Activated T-helper 2 cell treated with anti-CD3 and anti-CD28 coated beads, Interferon-gamma antibody, Interleukin-2, Interleukin-4, amounts not matched to agents 10 μg/mL and 5 μg/mL and 100 μg/mL, durations not matched to agents 14 hours and 24 hours and 36 hours (primary cell): ENCODE data around the gene GCSAM. TPM values are rescaled to one million over a fixed set of nuclear protein-coding genes. Genes with fewer than 3 reads are reported as not detected.
A peak's percentile ranks its signal among the peaks of the same experiment; 100 is the strongest.

Experiments used
- DNase-seq: peaks from one replicate; pipeline ENCODE4 v3.0.0; 2021; ENCODE audit warnings: low spot score
- H3K27ac Mint-ChIP-seq: one replicate; pipeline ENCODE4 v1.8.0; 2021; ENCODE audit warnings: mixed read lengths
- H3K27me3 Mint-ChIP-seq: one replicate; pipeline ENCODE4 v1.8.0; 2021; ENCODE audit warnings: low read depth, mixed read lengths
- H3K36me3 Mint-ChIP-seq: one replicate; pipeline ENCODE4 v1.8.0; 2021; ENCODE audit warnings: low read depth, mixed read lengths
- H3K4me1 Mint-ChIP-seq: one replicate; pipeline ENCODE4 v1.8.0; 2021; ENCODE audit warnings: low read depth, mixed read lengths
- H3K4me3 Mint-ChIP-seq: one replicate; pipeline ENCODE4 v1.8.0; 2021; ENCODE audit warnings: low read depth, mild to moderate bottlenecking, moderate library complexity, mixed read lengths
- H3K9me3 Mint-ChIP-seq: one replicate; pipeline ENCODE4 v1.8.0; 2021; ENCODE audit warnings: mixed read lengths
- intact Hi-C: fragments of 100-400 bp; cut with micrococcal nuclease; formaldehyde crosslinking; loops from one replicate; pipeline ENCODE4 v1.15.1; 2023
- total RNA-seq: library from RNA; stranded (reverse); gene quantifications from 2 replicates; pipeline ENCODE4 v1.2.3, GENCODE V29; 2022

Gene GCSAM, protein sequence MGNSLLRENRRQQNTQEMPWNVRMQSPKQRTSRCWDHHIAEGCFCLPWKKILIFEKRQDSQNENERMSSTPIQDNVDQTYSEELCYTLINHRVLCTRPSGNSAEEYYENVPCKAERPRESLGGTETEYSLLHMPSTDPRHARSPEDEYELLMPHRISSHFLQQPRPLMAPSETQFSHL
- 1.6 and 1.9 TPM in 2 replicates for total RNA-seq

DNA sequence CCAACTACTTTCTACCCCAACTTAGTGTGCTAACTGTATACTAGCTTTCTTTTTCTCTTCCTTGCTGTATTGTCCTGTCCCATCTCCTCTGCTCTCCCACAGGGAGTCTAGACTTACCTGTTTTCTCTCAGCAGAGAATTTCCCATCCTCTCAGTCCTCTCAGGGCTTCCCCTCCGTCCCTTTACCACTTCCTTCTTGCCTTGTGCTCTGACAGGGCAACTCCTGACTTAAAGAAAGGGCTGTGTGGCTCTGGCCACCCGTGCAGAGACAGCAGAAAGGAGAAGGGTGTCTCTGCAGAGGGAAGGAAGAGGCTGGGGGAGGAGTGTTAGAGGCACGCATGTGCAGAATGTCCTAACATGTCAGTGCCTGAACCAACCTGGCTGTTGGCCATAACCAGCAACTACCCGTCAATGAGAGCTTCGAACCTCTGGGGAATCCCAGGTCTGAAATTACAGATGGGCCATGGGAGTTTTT lies at the start of gene GCSAM:
Gene GCSAM, minus strand, starts transcription at position 274 of the 474 bp plus-strand sequence. Its CDS starts 128 bp downstream, at position 146.
- H3K9me3 Mint-ChIP-seq, result no peaks in the 10 kb centered on the region
- H3K4me3 Mint-ChIP-seq, result peak within 1 kb of the TSS; percentile 74
- peak within 1 kb of the TSS; percentile 80 for H3K27ac Mint-ChIP-seq
- peaks cover 11% of the 10 kb centered on the region for H3K36me3 Mint-ChIP-seq
- DNase-seq, result peak; percentile 46
- intact Hi-C loops, result loop anchor here (5.0 to 10.0 kb wide), 2 partner anchors 302 to 839 kb away; no protein-coding TSS in a partner anchor
- H3K27me3 Mint-ChIP-seq, result no peaks in the 10 kb centered on the region
- H3K4me1 Mint-ChIP-seq, result peaks cover 74% of the 10 kb centered on the region

DNA sequence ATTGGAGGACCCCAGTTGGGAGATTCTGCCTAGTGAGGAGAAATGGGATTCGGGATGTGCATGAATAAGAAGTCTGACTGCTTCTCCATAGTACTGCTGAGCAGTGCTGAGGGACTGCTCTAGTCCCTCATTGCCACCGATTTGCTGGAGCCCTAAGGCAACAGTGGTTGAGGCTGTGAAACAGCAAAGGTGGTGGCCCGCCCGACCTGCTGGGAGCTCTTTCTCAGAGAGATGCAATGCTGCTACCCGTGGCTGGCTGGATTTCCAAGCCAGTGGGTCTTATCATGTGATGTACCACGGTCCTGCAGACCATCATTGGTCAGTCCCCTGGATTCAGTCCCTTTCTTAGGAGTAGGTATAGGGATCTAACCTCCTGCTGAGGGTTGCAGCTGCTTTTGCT lies 42.6 kb upstream of the GCSAM start:
- H3K9me3 Mint-ChIP-seq, result no peaks in the 10 kb centered on the region
- no peak for DNase-seq
- no peak overlapping the region for H3K27ac Mint-ChIP-seq
- no peaks in the 10 kb centered on the region for H3K4me1 Mint-ChIP-seq
- no peaks in the 10 kb centered on the region for H3K36me3 Mint-ChIP-seq
- intact Hi-C loops, result no loop called here
- no peak overlapping the region for H3K4me3 Mint-ChIP-seq
- peaks cover 1% of the 10 kb centered on the region for H3K27me3 Mint-ChIP-seq

DNA sequence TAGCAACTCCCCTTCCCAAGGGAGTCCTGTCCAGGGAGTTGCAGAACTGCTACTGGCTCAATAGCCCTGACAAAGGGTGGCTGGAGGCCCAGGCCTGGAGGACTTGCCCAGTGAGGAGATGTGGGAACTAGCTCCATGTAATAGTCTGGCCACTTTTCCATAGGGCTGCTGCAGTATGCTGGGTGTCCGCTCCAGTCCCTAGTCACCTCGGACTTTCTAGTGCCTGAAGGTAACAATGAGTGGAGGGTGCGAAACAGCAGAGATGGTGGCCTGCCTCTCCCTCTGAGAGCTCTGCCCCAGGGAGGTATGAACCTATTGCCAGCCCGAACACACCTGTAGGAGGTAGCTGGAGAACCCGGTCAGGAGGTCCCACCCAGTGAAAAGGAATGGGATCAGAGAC lies 42.0 kb upstream of the GCSAM start:
- no peak overlapping the region for H3K27ac Mint-ChIP-seq

DNA sequence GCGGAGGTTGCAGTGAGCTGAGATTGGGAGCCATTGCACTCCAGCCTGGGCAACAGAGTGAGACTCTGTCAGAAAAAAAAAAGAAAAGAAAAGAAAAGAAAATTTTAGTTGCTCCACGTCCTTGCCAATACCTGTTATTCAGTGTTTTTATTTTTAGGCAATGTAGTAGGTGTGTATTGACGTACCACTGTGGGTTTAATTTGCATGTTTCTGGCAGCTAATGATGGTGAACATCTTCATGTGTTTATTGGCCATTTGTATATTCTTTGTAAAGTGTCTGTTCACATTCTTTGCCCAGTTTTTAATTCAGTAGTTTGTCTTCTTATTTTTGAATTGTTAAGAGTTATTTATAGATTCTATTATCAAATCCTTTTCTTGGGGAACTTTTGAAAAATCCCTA lies 38.1 kb upstream of the GCSAM start:
- H3K27me3 Mint-ChIP-seq, result peaks cover 2% of the 10 kb centered on the region
- H3K36me3 Mint-ChIP-seq, result no peaks in the 10 kb centered on the region
- intact Hi-C loops, result no loop called here
- no peak for DNase-seq
- no peak overlapping the region for H3K4me3 Mint-ChIP-seq
- H3K9me3 Mint-ChIP-seq, result no peaks in the 10 kb centered on the region
- no peak overlapping the region for H3K27ac Mint-ChIP-seq
- H3K4me1 Mint-ChIP-seq, result no peaks in the 10 kb centered on the region

More for the DNA sequence above, 42.0 kb upstream of the GCSAM start:
- no peak for DNase-seq
- Mint-ChIP-seq H3K4me3 (no peak overlapping the region), H3K36me3 (no peaks in the 10 kb centered on the region), H3K9me3 (no peaks in the 10 kb centered on the region), H3K27me3 (no peaks in the 10 kb centered on the region), H3K4me1 (no peaks in the 10 kb centered on the region)
- intact Hi-C loops, result no loop called here

DNA sequence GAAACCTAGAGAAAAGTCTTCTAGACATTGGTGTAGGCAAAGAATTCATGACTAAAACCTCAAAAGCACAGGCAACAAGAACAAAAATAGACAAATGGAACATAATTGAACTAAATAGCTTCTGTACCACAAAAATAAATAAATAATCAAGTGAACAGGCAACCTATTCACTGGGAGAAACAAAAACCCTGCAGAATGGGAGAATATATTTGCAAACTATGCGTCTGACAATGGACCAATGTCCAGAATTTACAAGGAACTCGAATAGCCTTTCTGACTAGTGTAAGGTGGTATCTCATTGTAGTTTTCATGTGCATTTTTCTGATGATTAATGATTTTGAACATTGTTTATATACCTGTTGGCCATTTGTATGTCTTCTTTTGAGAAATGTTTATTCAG lies 37.0 kb upstream of the GCSAM start:
- H3K36me3 Mint-ChIP-seq, result no peaks in the 10 kb centered on the region
- H3K27me3 Mint-ChIP-seq, result peaks cover 2% of the 10 kb centered on the region
- no peaks in the 10 kb centered on the region for H3K9me3 Mint-ChIP-seq
- H3K4me1 Mint-ChIP-seq, result no peaks in the 10 kb centered on the region
- no peak overlapping the region for H3K4me3 Mint-ChIP-seq
- H3K27ac Mint-ChIP-seq, result no peak overlapping the region
- no peak for DNase-seq
- intact Hi-C loops, result no loop called here

DNA sequence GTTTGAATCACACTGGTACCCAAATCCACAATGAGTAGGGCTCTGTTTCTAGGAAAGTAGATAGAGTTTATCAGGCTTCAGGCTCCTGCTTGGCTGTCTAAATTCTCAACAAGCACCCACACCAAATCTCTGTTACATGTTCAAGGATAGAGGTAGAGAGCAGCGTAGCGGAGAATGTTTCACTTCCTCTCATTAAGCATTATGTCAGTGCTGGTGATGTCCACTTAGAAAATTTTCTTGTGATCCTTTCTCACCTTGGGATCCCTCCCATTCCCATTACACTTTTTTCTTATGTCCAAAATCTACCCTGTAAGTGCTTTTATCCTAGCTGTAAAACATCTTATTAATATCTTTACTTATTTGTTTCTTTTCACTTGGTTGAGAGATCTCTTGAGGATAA lies 34.7 kb upstream of the GCSAM start:
- H3K4me1 Mint-ChIP-seq, result no peaks in the 10 kb centered on the region
- no peak overlapping the region for H3K27ac Mint-ChIP-seq
- intact Hi-C loops, result no loop called here
- no peaks in the 10 kb centered on the region for H3K9me3 Mint-ChIP-seq
- H3K36me3 Mint-ChIP-seq, result no peaks in the 10 kb centered on the region
- peaks cover 2% of the 10 kb centered on the region for H3K27me3 Mint-ChIP-seq
- H3K4me3 Mint-ChIP-seq, result no peak overlapping the region
- DNase-seq, result no peak

DNA sequence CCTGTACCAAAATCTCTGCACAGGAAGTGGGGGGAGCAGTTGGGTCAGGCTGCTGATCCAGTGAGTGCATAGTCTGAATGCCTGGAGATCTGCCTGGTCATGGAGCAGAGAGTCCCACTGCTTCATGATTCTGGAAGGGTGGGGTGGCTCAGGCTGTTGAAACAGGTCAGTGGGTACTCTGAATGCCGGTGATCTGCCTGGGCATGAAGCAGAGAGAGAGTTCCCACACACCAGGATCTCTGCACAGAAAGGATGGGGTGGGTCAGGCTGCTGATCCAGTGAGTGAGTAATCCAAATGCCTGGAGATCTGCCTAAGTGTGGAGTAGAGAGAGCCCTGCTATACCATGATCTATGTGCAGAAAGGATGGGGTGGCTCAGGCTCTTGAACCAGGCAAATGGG lies 16.1 kb upstream of the GCSAM start:
- H3K4me1 Mint-ChIP-seq, result no peaks in the 10 kb centered on the region
- no peak overlapping the region for H3K27ac Mint-ChIP-seq
- DNase-seq, result no peak
- intact Hi-C loops, result no loop called here
- no peaks in the 10 kb centered on the region for H3K27me3 Mint-ChIP-seq
- peaks cover 43% of the 10 kb centered on the region for H3K9me3 Mint-ChIP-seq
- H3K4me3 Mint-ChIP-seq, result no peak overlapping the region
- peaks cover 4% of the 10 kb centered on the region for H3K36me3 Mint-ChIP-seq

DNA sequence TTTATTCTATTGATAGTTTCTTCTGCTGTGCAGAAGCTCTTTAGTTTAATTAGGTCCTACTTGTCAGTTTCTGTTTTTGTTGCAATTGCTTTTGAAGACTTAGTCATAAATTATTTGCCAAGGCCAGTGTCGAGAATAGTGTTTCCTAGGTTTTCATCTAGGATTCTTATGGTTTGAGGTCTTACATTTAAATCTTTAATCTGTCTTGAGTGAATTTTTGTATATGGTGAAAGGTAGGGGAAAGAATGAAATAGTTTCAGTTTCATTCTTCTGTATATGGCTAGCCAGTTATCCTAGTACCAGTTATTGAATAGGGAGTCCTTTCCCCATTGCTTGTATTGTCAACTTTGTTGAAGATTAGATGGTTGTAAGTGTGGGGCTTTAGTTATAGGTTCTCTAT lies 10.6 kb upstream of the GCSAM start:
- intact Hi-C loops, result no loop called here

DNA sequence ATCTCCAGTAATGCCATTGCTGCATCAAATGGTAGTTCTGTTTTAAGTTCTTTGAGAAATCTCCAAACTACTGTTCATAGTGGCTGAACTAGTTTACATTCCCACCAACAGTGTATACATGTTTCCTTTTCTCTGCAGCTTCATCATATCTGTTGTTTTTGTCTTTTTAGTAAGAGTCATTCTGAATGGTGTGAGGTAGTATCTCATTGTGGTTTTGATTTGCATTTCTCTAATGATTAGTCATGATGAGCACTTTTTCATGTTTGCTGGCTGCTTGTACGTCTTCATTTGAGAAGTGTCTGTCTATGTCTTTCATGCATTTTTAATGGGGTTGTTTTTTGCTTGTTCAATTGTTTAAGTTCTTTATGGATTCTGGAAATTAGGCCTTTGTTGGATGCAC lies 10.2 kb upstream of the GCSAM start:
- no peaks in the 10 kb centered on the region for H3K27me3 Mint-ChIP-seq
- intact Hi-C loops, result no loop called here
- peak overlapping the region; percentile 13 for H3K4me3 Mint-ChIP-seq
- H3K27ac Mint-ChIP-seq, result peak overlapping the region; percentile 1
- H3K4me1 Mint-ChIP-seq, result peaks cover 10% of the 10 kb centered on the region
- H3K9me3 Mint-ChIP-seq, result peaks cover 37% of the 10 kb centered on the region
- H3K36me3 Mint-ChIP-seq, result peaks cover 4% of the 10 kb centered on the region
- no peak for DNase-seq

More for the DNA sequence above, 10.6 kb upstream of the GCSAM start:
- Mint-ChIP-seq H3K9me3 (peaks cover 40% of the 10 kb centered on the region), H3K36me3 (peaks cover 4% of the 10 kb centered on the region), H3K4me1 (peaks cover 10% of the 10 kb centered on the region), H3K27me3 (no peaks in the 10 kb centered on the region), H3K4me3 (peak overlapping the region; percentile 13), H3K27ac (peak overlapping the region; percentile 1)
- DNase-seq, result no peak

DNA sequence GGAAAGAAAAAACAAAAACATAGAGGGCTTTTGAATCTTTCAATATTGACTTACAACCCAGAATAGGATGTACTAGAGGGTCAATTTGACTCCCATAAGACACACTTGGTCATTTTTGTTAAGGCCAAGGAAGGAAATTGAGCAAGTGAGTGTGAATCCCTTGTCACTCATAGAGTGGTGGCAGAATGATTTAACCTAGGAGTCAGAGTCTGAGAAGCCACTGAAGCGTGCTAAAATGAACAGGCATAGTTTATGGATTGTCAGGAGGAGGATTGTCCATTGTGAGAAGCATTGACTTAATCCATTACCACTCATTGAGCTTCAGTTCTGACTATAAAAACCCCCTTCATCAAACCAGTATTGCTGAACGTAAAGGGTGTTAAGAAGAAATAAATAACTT lies 8.2 kb upstream of the GCSAM start:
- no peaks in the 10 kb centered on the region for H3K27me3 Mint-ChIP-seq
- no peak for DNase-seq
- peaks cover 20% of the 10 kb centered on the region for H3K4me1 Mint-ChIP-seq
- intact Hi-C loops, result no loop called here
- no peak overlapping the region for H3K27ac Mint-ChIP-seq
- H3K9me3 Mint-ChIP-seq, result peaks cover 18% of the 10 kb centered on the region
- no peak overlapping the region for H3K4me3 Mint-ChIP-seq
- H3K36me3 Mint-ChIP-seq, result peaks cover 4% of the 10 kb centered on the region

DNA sequence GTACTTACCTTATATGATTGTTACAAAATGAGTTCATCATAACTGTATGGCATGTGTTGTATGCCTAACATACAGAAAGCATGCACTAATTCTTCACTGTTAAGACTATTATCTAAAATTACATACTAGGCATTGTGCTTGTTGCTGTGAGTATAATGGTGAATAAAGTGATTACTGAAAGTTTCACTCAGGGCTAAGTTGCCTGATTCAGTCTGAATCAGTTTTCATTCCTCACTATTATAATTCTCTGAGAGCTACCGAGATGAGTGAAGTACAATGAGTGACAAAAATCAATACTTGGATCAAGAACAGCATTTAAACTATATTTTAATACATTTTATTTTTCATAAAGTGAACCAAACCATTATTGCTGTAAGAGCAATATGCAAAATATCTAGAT lies 7.5 kb upstream of the GCSAM start:
- H3K4me3 Mint-ChIP-seq, result no peak overlapping the region
- no peaks in the 10 kb centered on the region for H3K36me3 Mint-ChIP-seq
- peaks cover 27% of the 10 kb centered on the region for H3K4me1 Mint-ChIP-seq
- intact Hi-C loops, result no loop called here
- H3K9me3 Mint-ChIP-seq, result peaks cover 11% of the 10 kb centered on the region
- no peak overlapping the region for H3K27ac Mint-ChIP-seq
- DNase-seq, result no peak
- H3K27me3 Mint-ChIP-seq, result no peaks in the 10 kb centered on the region

DNA sequence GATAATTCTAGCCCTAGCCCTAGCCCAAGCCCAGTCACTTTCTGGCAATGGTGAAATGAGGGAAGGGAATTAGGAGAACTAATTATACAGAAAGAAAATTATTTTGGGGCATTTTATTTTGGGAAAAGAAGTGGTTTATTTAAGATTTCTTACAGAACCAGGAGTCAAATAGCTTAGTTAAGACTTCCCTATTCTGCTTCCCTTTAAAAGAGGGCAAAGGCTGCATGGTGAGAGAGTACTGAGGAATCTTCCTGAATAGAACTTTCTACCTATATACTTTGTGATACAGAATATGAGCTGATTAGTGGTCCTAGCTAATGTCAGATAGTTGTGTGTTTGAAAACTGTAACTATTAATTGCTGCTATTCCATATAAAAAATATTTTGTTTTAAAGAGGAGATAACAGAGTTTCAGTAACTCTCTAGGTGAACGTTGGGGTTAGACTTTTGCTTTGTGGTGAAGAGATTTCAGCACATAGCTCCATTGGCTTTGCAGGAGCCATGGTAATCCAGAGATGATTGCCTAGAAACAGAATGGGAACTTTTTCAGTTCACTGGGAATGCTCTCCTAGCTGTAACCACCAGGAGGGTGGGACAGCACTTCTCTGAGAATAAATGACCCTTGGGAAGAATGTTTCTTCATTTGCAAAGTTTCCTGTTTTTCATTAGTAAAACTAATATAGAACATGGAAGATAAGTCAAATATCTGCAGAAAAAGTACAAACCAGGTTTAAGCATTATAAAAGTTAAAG lies 5.3 kb upstream of the GCSAM start:
- DNase-seq, result no peak
- Mint-ChIP-seq H3K4me3 (no peak overlapping the region), H3K4me1 (peaks cover 43% of the 10 kb centered on the region), H3K9me3 (peaks cover 3% of the 10 kb centered on the region), H3K27ac (no peak overlapping the region), H3K36me3 (no peaks in the 10 kb centered on the region), H3K27me3 (no peaks in the 10 kb centered on the region)
- intact Hi-C loops, result loop anchor here (5.0 to 10.0 kb wide), 4 partner anchors 164 to 379 kb away; no protein-coding TSS in a partner anchor

DNA sequence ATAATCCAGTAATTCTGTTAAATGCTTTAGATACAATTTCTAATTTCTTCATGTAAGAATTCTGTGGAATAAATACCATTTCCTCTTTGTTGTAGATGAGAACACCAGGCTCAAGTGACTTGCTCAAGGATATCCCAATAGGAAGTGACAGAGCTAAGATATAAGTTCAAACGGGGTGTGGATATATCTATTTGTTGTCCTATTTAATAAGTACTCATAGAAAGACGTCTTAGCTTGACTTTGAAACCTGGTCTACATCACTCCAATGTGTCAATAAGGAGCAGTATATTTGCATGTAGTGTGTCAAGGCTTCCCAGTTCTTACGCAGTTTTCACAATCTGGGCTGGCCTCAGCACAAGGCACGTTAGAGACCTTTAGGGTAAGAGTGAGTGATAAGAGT lies 4.7 kb upstream of the GCSAM start:
- no peak for DNase-seq
- Mint-ChIP-seq H3K9me3 (no peaks in the 10 kb centered on the region), H3K4me3 (no peak overlapping the region), H3K4me1 (peaks cover 46% of the 10 kb centered on the region), H3K27me3 (no peaks in the 10 kb centered on the region), H3K36me3 (no peaks in the 10 kb centered on the region), H3K27ac (no peak overlapping the region)
- intact Hi-C loops, result loop anchor here (2.0 to 10.0 kb wide), 5 partner anchors 165 to 393 kb away; no protein-coding TSS in a partner anchor
